NCI-H2227 (cell line): ENCODE results near the gene AUH.

ENCODE experiments used
- DNase-seq: peaks from one replicate; lab custom pipeline; 2025; ENCODE audit not compliant: unreplicated experiment; lab: John Stamatoyannopoulos, UW

Gene AUH

GRCh38 chr9:91191411-91192380 lies 170.0 kb downstream of the AUH start:
- no peak for DNase-seq

DNA sequence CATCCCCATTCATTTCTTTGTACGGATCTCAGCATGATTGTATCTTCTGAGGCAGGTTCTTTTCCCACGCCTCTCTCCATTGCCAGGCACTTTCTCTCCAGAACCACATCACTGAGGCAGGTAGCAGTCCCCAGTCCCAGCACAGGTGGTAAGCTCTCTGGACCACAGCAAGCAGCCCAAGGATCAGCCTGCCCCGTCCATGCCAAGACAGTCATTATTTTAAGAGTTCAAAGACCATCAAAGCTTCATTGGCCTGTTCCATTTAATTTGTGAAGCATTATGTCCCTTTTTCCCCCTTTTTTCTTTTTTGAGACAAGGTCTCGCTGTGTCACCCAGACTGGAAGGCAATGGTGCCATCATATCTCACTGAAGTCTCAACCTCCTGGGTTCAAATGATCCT lies 171.7 kb downstream of the AUH start:
- DNase-seq: no peak

DNA sequence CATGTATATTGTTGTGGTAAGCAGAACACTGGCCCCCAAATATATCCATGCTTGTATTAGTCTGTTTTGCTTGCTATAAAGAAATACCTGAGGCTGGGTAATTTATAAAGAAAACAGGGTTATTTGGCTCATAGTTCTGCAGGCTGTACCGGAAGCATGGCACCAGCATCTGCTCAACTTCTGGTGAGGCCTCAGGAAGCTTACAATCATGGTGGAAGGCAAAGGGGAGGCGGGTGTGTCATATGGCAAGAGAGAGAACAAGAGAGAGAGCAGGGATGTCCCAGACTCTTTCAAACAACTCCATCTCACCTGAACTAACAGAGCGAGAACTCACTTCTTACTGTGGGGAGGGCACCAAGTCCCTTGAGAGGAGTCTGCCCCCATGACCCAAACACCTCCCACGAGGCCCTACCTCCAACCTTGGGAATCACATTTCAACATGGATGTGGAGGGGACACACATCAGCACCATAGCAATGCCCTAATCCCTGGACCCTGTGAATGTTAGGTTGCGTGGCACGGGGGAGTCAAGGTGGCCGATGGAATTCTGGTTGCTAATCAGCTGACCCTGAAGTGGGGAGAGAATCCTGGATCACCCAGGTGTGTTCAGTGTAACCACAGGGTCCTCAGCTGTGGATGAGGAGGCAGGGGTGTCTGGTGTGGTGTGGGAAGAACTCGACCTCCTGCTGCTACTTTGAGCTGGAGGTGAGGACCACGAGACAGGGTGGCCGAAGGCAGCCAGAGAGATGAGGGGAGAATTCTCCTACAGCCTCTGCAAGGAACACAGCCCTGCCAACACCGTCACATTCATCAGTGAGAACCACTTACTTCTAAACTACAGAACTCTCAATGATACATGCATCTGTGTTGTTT lies 172.8 kb downstream of the AUH start:
- no peak for DNase-seq

- no peak for DNase-seq
Measured at GRCh38 chr9:91187965-91188344, 173.8 kb downstream of the AUH start.

- DNase-seq: no peak
Measured at GRCh38 chr9:91187311-91187964, 174.3 kb downstream of the AUH start.

- no peak for DNase-seq
Measured at GRCh38 chr9:91186632-91187108, 175.0 kb downstream of the AUH start.

- no peak for DNase-seq
Measured at GRCh38 chr9:91185193-91185886, 176.4 kb downstream of the AUH start.

DNA sequence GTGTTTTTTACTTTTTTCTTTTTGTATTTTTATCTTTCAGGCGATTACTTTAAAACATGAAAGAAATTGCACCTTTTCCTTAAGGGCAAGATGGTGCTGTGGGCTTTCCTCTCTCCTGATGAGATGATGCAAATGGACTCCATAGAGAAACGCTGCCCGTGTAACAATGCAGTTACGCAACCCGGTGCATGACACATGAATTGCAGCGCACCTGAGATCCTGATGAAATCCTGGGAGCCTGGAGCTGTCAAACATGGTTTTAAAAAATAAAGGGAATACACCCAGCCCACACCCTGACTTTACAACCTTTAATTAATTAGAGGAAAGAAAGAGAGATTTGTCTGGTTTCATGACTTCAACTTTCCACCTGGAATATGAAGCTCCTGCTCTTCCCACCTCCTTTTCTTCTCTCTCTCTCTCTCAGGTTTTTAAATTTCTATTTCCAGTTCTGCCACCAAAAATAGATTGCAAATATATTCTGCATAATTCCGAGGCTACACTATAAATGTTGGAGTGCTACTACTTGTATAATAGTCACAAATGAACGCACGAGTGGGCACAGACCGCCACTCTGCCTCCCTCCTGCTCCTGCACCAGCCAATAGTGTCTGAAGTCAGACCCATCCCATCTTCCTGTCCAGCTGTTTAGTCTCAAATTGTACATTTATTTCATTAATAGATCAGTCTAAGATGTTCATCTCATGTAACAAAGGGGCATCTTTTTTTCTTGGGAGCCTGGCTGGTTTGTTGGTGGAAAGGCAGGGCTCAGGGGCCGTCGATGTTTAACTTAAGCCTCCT lies 179.1 kb downstream of the AUH start:
- no peak for DNase-seq

GRCh38 chr9:91181541-91181940 lies 180.2 kb downstream of the AUH start:
- DNase-seq: no peak

- DNase-seq: no peak
Measured at GRCh38 chr9:91180930-91181268, 180.8 kb downstream of the AUH start.

GRCh38 chr9:91180240-91180929 lies 181.3 kb downstream of the AUH start:
- DNase-seq: no peak

- DNase-seq: no peak
Measured at GRCh38 chr9:91179237-91180138, 182.2 kb downstream of the AUH start.

DNA sequence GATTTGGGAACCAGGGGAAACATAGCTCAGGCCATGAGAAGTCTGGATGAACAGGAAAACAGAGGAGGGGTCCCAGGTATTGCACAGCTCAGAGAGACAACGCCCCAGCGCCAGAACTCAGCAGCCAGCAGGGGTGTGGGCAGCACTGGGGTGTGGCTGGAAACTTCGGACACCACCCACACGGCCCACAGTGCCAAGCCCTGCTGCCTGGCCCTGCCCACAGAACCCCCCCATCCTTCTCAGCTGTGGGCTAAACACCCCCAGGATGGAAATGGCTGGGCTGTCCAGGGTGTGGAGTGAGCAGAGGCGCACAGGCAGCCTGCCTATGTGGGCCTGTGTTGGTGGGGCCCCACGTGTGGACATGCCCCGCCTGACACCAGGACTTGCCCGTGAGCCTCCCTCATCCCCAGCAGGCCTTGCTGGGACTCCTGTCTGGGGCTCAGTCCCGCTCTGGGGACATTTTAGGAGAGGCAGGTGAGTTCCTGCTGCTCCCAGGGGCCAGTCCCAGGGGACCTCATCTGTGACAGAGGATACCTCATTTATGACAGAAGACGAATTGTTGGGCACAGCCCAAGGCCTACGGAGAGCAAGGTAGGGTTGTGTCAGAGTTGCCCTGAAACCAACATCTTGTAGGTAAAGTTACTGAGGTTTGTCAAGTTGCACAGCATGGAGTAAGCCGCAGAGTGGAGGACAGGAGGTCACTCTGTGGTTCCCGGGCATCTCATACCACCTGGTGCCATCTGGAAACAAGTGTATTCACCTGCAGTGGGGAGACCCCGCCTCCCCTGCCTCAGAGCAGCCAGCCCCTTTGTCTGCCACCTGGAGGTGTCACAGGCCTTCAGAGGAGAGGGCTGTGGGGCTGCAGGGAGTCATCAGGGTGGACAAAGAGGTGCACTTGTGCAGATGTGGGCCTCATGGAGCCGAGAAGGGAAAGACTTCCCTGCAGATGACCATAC lies 183.2 kb downstream of the AUH start:
- DNase-seq: no peak

DNA sequence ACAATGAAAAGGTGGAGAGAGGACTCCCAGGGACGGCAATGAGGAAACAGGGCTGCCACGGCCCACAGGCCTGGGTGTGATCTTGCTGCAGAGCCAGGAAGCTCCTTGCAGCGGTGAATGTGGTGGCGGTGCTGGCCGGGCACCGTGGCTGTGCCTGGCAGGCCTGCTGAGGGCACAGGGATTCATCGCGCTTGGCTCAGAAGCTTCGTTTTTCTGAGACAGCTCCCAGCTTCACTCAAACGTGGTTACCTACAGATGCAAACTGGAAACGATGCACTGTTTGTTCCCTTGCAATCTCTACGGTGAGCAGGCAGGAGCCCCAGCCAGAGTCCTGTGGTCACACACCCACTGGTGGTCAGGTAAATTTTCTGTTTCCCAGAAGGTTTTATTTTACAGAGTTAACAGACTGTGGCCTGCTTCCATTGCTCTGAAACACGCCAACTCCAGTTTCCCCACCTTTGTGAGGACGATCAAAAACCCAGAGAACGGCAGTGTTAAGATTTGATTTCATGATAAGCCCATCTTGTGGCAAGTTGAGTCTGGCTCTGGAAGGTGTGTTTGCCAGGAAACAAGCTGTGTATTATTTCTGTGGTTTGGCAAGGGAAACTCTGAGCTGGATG lies 183.9 kb downstream of the AUH start:
- no peak for DNase-seq

- no peak for DNase-seq
Measured at GRCh38 chr9:91177081-91177480, 184.6 kb downstream of the AUH start.

DNA sequence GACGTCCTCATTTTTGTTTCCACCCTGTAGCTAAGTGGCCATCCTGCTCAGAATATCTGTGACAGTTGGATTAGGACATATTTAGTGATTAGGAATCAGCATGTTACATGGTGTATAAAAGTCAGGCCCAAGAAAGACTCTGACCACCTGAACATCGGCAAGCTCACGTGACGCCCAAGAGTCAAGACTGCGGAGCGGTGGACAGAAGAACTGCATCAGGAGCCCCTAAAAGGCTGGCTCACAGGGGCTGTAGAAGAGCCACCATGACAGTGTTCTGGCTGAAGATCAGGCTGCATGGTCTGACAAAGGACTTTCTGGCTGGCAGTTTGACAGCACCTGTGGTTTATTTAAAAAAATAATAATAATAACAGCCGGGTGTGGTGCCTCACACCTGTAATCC lies 185.3 kb downstream of the AUH start:
- DNase-seq: no peak

DNA sequence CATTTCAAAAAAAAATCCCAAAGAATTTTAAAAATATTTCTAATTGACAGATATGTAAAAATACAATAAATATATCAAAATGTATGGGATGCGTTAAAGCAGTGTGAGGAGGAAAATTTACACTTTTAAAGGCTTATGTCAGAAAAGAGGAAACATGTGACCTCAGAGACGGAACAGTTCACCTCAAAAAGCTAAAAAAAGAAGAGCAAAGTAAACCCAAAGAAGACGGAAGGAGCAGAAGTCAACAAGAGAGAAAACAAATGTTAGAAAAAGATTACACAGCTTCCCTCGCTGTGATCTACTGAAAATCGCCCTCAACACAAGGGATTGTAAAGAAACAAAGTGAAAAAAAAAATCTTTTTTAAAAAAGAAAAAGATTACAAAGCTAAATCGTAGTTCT lies 186.9 kb downstream of the AUH start:
- DNase-seq: no peak
